ENCODE results near the gene CENPA.
A peak's percentile ranks its signal among the peaks of the same experiment; 100 is the strongest.

The CENPA gene

GRCh38 chr2:26763019-26763418 is 22.8 kb upstream of the CENPA start:
- DNase-seq, result no peak

GRCh38 chr2:26764078-26764887 is 21.6 kb upstream of the CENPA start, which contains the start of gene SLC35F6:
Gene SLC35F6 (plus strand): TSS chr2:26764284. CDS start chr2:26764350, 66 bp downstream.
- DNase-seq, result peak; percentile 57

GRCh38 chr2:26764906-26765305 is 20.9 kb upstream of the CENPA start:
- no peak for DNase-seq

GRCh38 chr2:26765475-26766200 is 20.2 kb upstream of the CENPA start:
- no peak for DNase-seq

- DNase-seq, result no peak
Measured at GRCh38 chr2:26767129-26767528, 18.7 kb upstream of the CENPA start.

- no peak for DNase-seq
Measured at GRCh38 chr2:26767894-26768487, 17.9 kb upstream of the CENPA start.

GRCh38 chr2:26768759-26769088 is 17.1 kb upstream of the CENPA start:
- DNase-seq, result no peak

GRCh38 chr2:26769089-26769761 is 16.6 kb upstream of the CENPA start:
- DNase-seq, result no peak

- DNase-seq, result peak; percentile 52
Measured at GRCh38 chr2:26770986-26771586, 14.8 kb upstream of the CENPA start.

GRCh38 chr2:26772064-26773001 is 13.5 kb upstream of the CENPA start:
- no peak for DNase-seq

GRCh38 chr2:26776195-26776800 is 9.6 kb upstream of the CENPA start:
- no peak for DNase-seq

- no peak for DNase-seq
Measured at GRCh38 chr2:26778098-26778497, 7.8 kb upstream of the CENPA start.

- DNase-seq, result no peak
Measured at GRCh38 chr2:26778507-26778906, 7.3 kb upstream of the CENPA start.

- DNase-seq, result no peak
Measured at GRCh38 chr2:26780203-26780760, 5.6 kb upstream of the CENPA start.

- no peak for DNase-seq
Measured at GRCh38 chr2:26782876-26783704, 2.8 kb upstream of the CENPA start.

GRCh38 chr2:26784570-26785234 is 1.2 kb upstream of the CENPA start:
- DNase-seq, result no peak

- DNase-seq, result no peak
Measured at GRCh38 chr2:26786207-26787028, 562 bp downstream of the CENPA start.

GRCh38 chr2:26792720-26793119 is 6.9 kb downstream of the CENPA start:
- DNase-seq, result no peak

- no peak for DNase-seq
Measured at GRCh38 chr2:26793518-26793917, 7.7 kb downstream of the CENPA start.
